GM19023 (cell line): Measurements from ENCODE around the gene ARHGEF38.
A peak's percentile ranks its signal among the peaks of the same experiment; 100 is the strongest.
"Not testable (repeated sequence)": the region's sequence is repeated elsewhere in the genome, so short reads cannot be mapped to it uniquely, and the experiment has no call there.

Experiments used
- ATAC-seq: cut with Tn5 transposase; IDR thresholded peaks from one replicate; pipeline ENCODE4 v1.9.1; 2021; ENCODE audit warnings: mild to moderate bottlenecking, moderate library complexity; ENCODE audit not compliant: unreplicated experiment

ARHGEF38 gene

DNA sequence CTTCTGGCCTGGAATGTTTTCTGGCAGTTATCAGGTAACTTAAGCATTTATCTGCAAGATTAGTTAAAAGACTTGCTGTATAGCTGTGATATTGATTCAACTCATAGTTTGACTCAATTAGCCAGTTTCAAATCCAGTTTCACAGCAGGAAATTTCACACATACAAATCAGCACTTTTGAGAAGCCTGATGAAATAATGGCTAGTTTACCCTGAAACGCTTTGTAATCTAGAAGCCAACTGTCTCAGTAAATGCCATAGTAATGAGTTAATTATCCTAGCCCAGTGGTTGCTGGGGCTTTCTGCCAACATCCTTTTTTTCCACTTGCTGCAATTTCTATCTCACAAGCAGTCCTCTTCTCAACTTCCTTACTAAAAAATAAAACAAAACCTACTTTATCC lies 53.1 kb downstream of the ARHGEF38 start:
- no peak for ATAC-seq

DNA sequence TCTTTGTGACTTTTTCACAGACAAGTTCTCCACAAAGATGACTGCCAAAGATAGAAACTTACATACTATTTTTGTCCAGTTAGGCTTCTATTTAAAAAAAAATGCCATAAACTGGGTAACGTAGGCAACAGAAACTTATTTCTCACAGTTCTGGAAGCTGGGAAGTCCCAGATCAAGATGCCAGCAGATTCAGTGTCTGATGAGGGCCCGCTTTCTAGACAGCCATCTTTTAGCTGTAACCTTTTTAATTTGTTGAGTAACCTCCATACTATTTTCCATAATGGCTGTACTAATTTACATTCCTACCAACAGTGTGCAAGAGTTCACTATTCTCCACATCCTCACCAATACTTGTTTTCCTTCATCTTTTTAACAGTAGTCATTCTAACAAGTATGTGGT lies 55.5 kb downstream of the ARHGEF38 start:
- no peak for ATAC-seq

DNA sequence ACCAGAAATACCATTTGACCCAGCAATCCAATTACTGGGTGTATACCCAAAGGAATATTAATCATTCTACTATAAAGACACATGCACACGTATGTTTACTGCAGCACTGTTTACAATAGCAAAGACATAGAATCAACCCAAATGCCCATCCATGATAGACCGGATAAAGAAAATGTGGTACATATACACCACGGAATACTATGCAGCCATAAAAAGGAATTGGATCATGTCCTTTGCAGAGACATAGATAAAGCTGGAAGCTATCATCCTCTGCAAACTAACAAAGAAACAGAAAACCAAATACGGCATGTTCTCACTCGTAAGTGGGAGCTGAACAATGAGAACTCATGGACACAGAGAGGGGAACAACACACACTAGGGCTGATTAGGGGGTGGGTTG lies 57.4 kb downstream of the ARHGEF38 start:
- ATAC-seq, result not testable (repeated sequence)

DNA sequence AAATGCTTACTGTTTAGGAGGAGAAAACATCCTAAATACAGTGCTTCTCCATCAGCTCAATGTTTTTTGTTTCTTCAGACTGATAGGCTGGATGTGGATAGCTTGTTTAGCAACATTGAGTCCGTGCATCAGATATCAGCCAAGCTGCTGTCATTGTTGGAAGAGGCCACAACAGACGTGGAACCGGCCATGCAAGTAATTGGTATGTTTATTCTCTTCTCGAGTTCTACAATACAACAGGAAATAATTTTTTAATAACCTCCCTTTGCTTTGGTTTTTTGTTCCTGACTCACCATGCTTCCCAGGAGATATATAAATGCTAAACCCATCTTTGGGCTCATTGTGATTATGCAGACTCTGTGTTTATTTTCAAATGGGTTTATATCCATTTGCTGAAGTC lies 60.9 kb downstream of the ARHGEF38 start:
- no peak for ATAC-seq

DNA sequence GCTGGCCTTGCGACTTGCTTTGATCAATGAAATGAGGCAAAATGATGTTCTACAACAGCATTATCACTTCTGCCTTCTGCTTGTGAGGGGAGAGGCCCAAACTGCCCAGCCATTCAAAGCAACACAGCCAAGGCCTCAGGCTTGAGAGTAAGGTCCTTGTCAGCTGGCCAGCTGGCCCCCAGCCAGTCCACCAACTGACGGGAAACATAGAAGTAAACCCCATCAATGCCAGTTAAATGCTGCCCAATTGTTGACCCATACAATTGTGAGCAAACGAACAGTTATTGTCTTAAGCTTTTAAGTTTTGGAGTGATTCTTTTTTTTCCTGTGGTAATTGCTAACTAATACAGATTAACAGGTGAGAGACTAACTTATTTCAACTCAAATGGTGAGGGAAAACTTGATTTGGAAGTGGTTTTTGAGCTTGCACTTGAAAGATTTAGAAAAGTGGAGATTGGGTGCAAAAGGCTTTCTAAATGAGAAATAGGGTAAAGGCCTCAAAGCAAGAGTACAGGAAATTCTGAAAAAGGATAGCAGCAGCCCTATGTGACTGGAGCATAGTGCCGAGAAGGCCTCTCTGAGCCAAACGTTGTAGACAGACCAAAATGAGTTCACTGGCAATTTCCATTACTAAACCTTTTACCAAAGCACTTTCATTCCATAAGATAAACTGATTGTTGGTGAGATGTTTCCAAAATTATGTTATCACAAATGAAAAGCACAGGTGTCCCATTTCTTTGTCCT lies 66.9 kb downstream of the ARHGEF38 start:
- no peak for ATAC-seq

DNA sequence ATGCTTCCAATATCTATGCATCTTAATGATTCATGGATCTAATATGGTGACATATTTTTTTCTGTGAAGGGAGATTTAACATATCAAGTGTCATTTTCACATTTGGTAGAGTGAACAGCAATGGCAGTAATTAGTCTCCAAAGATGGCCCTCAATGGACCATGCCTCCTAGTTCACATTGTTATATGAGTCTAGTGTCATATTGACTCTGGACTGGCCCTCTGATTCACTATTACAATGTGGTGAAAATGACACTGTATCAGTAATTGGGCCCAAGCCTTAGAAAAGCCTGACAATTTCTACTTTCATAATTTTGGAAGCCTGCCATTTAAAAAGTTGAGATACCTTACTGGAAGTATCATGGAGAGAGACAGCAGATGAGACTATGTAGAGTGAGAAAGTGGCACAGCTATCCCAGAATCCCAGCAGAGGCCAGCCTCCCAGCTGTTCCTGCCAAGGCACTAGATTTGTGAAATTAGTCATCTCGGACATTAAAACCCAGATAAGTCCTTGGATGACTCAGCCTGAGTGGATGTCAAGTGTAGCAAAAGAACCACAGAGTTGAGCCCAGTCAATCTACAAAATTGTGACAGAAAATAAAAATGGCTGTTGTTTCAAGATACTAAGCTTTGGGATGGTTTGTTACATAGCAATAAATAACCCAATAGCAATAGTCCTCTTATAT lies 68.4 kb downstream of the ARHGEF38 start:
- ATAC-seq, result no peak

DNA sequence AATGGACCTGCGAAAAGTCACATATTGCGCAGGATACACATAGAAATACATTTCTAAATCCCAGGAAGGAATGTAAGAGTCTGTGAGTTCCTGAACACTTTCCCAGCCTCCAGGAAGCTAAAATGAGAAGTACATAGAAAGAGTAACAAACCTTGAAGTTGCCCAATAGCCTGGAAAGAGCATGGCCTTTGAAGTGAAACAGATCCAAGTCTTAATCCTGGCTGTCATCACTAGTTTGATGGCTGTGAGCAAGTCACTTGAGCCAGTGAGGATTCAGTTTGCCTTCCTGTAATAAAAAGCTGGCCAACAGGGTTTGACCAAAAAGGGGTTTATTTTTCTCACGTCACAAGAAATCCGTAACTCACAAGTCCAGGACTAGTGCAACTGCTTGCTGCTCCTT lies 69.8 kb downstream of the ARHGEF38 start:
- no peak for ATAC-seq

DNA sequence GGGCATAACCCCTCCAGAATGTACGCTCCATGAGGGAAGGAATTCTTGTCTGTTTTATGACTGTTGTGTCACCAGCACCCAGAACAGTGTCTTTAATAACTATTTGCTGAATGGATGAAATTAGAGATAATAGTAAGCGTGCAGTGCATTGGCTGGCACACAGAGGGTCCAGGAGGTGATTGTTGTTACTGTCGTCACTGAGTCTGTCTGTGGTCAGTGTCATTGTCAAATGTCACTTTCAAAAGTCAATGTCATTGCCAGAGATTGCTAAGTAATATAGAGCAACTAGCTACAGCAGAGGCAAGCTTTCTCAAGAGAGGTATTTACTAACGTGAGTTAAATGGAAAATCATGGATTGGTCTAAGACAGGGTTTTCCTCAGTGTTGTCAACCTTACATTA lies 70.7 kb downstream of the ARHGEF38 start:
- no peak for ATAC-seq

DNA sequence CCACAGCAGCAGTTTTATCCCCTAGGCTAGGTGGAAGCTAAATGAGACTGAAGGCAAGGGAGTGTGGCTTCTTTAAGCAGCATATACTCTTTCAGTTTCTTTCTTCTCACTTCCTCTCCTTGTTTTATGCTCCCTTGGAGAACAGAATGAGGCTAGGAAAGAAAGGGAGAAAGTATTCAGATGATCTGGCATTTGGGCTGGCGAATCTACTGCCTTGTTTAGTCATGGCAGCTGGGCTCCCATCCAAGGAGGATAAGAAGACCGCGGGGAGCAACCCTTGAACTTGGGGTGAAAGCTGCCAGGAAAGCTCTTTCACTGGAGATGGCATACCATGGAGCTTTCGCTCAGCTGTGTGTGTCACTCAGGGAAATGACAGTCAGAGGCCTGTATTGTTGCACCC lies 72.1 kb downstream of the ARHGEF38 start:
- ATAC-seq, result peak; percentile 67

DNA sequence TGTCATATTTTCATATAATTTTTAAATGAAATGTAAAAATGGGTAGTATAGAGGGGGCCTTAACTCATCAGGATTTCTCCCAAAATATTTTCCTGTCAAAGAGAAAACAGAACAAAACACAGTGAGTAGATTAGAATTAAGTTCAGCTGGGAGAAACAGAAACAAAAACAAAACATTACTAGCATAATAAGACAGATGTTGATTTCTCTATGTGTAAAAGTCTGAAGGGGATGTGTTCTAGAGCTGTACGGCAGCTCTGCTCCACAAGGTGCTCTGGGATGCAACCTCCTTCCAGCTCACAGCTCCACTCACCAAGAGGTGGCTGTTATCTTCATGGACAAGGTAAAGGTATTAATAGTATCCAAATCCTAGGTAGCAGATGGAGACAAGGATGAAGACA lies 72.8 kb downstream of the ARHGEF38 start:
- ATAC-seq, result no peak

DNA sequence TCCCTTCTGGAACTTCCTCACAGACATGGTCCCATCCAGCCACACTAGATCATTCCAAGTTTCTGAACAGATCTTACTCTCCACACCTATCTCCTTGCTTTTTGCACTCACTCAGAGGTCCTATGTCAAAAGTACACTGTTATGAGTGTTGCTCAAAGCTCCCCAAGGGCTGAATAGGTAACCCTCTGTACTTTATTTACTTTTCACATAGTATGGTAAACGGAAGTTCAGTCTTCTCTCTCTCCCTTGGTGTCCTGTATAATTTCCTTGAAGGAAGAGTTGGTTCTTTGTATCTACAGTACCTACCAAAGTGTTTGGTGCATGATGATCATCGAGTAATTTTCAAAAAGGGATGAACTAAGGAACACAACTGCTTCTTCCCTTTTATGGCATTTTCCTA lies 74.4 kb downstream of the ARHGEF38 start:
- ATAC-seq, result no peak

DNA sequence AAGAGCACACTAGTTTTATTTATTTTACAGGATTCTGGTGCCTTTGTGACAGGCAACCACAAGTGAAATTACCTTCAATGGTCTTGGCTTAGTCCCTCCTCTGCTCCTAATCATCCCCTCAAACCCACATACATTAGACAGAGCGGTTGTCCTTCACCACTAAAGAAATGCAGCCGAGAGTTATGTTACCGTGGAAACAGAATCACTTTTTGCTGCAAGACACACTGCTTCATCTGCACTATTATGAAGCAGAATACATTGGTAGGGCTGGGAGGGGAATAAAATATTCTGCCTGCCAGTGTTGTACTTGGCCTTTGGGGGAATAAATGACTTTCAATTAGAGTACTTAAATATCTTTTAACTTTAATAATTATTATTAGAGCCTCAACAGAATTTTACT lies 75.2 kb downstream of the ARHGEF38 start:
- ATAC-seq, result no peak

DNA sequence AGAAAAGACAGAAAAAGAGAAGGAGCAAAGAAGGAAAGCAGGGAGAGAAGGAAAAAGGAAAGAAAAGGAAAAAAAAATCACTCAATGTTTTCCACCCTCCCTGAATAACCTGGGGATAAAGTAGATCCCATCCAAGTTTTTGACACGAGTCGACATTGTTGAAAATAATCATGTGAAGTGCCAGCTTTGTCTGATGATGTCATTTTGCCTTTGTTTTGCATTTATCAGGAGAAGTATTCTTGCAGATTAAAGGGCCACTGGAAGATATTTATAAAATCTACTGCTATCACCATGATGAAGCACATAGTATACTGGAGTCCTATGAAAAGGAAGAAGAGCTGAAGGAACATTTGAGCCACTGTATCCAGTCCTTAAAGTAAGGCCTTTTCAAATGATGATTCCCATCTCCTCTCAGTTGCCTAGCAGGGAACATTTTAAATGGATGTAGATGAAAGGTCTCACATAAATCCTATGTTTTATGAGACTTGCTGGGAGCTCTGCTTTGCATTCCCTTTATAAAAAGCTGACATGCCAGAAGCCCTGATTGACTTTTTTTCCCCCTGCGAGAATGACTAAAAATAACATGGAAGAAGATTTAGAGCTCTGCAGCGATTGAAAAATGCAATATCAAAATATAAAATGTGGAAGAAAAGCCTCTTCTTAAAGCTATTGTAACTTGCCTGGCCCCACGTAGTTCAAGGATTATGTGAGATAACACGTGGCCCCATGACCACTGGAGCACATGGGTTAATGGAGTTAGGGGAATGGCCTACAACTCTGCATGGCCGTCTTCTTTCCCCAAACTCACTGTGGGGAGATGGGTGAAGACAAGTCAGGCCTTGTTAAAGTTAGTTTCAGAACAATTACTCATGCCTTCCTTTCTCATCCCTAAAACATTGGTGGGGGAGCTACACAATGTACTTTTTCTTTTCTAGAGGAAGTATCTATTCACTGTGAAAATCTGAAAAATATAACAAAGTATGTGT lies 78.5 kb downstream of the ARHGEF38 start:
- ATAC-seq, result no peak

DNA sequence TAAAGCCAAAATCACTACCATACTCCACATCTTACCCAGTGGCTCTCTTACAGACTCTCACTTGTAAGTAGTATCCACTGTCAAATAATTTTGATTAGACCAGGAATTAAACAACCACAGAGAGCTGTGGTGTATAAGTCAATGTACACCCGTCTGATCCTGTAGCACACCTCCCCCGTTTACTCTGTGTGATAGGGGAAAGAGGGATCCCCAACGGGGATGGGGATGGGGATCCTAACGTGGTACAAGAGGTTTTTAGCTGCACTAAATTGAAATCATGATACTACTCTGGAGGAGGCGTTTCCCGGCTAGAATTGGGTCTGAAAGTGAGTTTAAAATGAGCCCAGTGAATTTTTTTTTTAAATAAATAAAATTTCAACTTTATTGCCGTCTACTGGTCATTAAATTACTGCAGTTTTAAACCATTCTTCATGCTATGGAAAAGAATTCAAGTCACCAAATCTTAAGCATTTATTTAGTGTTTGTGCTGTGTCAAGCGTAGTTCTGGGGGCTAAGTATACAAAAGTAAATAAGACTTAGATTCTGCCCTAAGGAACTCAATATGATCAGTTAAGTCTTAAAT lies 79.5 kb downstream of the ARHGEF38 start:
- ATAC-seq, result no peak

DNA sequence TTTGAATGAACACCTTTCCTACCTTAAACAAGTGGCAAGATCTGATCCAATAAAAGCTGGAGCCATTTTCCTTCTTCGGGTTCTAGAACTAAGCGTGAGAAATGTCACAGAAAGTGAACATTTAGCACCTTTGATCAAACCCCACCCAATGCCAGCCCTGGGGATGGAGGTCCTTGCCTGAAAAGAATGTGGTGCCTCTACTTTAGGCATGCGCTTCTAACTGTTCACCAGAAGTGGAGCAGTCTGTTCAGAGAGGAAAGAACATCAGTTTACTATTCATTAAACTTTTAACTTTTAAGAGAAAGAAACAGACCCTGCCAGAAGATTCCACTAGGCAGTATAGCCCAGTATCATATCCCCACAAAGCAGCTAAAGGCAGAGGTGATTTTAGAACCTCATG lies 80.2 kb downstream of the ARHGEF38 start:
- ATAC-seq, result no peak

DNA sequence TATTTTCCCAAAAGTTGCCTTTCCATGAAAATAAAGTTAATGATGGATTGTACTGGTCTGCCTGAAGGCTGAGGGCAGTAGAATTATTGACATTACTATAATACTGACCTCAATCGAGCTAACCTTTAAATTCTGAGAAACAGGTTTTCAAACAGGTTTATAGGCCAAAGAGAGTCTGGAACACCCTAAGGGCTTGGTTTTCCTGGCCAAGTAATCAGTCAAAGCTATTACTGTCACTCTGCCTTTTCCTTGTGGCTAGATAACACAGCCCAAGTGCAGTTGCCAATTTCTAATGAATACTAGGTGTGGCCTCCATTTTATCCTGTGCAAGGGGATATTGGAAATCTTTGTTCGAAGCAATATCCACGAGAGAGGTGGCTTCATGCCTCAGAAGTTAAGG lies 80.8 kb downstream of the ARHGEF38 start:
- no peak for ATAC-seq

DNA sequence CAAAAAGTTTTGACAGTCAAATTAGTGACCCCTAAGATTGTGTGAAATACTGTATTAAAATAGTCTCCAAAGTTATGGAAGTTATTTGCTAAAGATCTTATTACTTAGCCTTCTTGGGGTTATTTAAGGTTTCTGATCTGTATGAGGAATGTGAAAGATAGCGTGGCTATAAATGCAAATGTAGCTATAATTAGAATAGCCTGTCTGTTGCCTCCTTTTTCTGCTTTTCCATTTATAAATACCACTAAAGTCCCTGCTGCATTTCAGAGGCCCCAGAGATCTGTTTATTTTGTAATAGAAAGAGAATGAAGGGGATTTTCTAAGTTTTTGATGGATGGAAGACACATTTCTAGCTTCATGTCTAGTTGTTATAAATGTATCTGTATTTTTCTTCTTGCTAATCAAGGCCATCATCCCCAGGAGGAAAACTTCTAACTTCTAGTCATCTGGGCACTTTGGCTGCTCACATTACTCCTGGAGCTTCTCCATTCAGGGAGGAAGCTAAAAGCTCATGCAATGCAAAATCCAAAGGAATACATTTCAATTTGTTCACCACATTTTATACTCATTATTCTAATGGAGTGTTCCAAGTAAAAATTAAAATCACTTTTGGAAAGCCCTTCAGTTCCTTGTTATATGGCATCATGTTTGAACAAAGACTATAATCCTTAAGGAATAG lies 82.1 kb downstream of the ARHGEF38 start:
- ATAC-seq, result no peak

DNA sequence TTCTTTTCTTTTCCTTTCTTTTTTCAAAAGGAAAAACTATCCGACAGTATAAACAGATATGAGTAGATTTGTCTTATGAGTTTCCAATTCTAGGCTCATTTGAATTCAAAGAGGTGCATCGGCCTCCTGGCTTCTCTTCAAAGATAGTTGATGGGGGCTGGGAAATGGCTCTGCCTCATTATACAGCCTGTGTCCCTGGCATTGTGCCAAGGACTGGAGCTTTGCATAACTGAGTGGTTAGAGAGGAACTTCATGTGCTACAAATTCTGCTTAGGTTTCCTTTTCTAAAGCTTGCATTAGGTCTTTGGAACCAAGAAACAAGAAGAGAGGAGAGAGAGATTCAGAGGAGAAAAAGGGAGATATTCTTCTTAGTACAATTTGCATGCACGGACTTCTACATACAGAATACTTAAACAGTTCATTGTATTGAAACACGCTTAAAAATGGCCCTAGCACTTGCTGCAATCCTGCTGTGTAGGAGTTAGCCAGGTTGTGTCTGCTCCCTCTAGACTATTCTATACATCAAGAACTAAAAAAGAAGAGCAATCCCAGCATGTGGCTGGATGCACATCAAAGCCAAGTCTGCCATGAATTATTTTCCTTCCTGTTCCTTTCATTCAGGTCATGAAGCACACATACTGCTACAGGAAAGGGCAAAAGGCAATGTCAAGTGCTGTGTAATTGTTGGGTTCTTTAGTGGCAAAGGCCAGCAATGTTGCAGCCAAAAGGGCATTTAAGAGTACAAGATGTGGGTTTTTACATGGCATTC lies 85.2 kb downstream of the ARHGEF38 start:
- ATAC-seq, result peak; percentile 89

DNA sequence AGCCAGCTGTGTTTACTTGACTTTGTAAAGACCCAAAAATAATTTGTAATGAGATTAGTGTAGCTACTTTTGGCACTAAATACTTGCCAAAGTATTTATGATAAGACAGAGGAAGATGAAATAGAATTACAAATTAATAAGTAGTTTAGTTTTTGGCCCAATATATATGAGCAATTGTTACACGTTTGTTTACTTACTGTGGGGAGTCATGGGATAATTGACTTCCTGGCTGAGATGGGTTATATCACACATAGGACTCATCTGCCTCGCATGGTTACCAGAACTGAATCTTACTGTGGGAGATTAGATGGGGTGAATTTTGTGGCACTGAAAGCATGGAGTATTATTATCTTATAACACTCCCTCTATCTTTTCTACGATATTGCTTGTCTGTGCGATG lies 89.4 kb downstream of the ARHGEF38 start:
- no peak for ATAC-seq

DNA sequence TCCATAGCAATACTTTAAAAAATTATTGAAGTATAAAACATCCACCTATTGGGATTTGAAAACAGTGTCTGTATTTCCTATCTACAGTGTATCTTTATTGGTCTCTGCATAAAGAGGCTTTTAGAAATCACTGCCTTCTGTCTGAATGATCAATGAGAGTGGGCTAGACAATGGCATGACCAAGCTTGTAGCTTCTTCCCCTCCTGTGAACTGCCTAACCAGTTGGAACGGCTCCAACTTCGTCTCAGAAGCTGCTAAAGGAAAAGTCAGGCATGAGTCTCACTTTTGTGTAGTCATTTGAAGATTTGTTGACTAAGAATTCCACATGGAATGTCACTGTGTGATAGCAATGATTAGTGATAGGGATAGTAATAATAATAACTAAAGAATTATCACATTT lies 91.8 kb downstream of the ARHGEF38 start:
- ATAC-seq, result no peak
